Skeletal muscle tissue (tissue), 4 donors: ENCODE measurements around the gene TNIK. TPM values are rescaled to one million over a fixed set of nuclear protein-coding genes. Genes with fewer than 3 reads are reported as not detected.

Experiments
- H3K27ac ChIP-seq: one replicate; pipeline ENCODE4 v1.7.0; 2013; ENCODE audit warnings: mild to moderate bottlenecking, low read depth, low read length, inconsistent platforms
- H3K27me3 ChIP-seq, 3 donors: one replicate each; pipeline ENCODE4 v1.7.0; 2013; ENCODE audit warnings: low read length in 3 of 3; ENCODE audit not compliant: control insufficient read depth in 3 of 3, insufficient read depth in 3 of 3
- H3K36me3 ChIP-seq, 3 donors: one replicate each; pipeline ENCODE4 v1.7.0; 2013; ENCODE audit warnings: low read length in 3 of 3; ENCODE audit not compliant: control insufficient read depth in 3 of 3, insufficient read depth in 3 of 3
- H3K4me1 ChIP-seq, 3 donors: one replicate each; pipeline ENCODE4 v1.7.0; 2013; ENCODE audit warnings: low read length in 3 of 3, mild to moderate bottlenecking in 3 of 3; ENCODE audit not compliant: control insufficient read depth in 3 of 3, insufficient read depth in 3 of 3
- H3K4me3 ChIP-seq, 3 donors: one replicate each; pipeline ENCODE4 v1.7.0; 2013; ENCODE audit warnings: low read length in 3 of 3
- H3K9ac ChIP-seq, 3 donors: one replicate each; pipeline ENCODE4 v1.7.0; 2013; ENCODE audit warnings: low read length in 3 of 3, mild to moderate bottlenecking in 3 of 3, moderate library complexity in 2 of 3, low read depth in 1 of 3
- H3K9me3 ChIP-seq, 3 donors: one replicate each; pipeline ENCODE4 v1.7.0; 2013; ENCODE audit warnings: low read length in 3 of 3; ENCODE audit not compliant: control insufficient read depth in 3 of 3
- total RNA-seq: library from RNA; depleted of rRNA; stranded (reverse); fragments of >200 nt; gene quantifications from one replicate; pipeline ENCODE4 v1.2.3, GENCODE V29; 2014
- donor health status: Osteomylitis.

The TNIK gene
- total RNA-seq, 1 donor from 2014 or later: 31.3 TPM

GRCh38 chr3:171186383-171186782, 273.8 kb downstream of the TNIK start:
- H3K9ac ChIP-seq: no peak overlapping the region
- H3K9me3 ChIP-seq: no peaks in the 10 kb centered on the region
- no peak overlapping the region for H3K4me3 ChIP-seq
- no peaks in the 10 kb centered on the region for H3K36me3 ChIP-seq
- H3K27ac ChIP-seq: no peak overlapping the region
- peaks cover 0 to 16% (median 12%) of the 10 kb centered on the region in 3 donors for H3K4me1 ChIP-seq
- no peaks in the 10 kb centered on the region for H3K27me3 ChIP-seq

DNA sequence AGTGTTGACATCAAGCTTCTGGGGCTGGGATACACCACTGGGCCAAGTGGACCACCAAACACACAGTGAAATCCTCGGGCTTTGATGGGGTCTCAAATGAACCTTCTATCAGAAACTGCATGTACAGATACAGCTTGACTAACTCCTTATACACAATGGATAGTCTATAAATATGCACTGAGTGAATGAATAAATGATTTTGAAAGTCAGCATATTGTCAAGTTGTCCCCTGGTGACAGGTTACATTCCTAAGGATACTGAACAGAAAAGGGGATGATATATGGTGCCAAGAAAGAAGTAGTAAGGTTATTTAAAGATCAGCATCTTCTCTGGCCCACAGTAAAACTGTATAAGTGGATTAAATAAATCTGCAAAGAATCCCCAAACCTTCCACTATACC, 274.2 kb downstream of the TNIK start:
- no peaks in the 10 kb centered on the region for H3K9me3 ChIP-seq
- no peak overlapping the region for H3K27ac ChIP-seq
- no peaks in the 10 kb centered on the region for H3K36me3 ChIP-seq
- no peaks in the 10 kb centered on the region for H3K27me3 ChIP-seq
- H3K4me1 ChIP-seq: peaks cover 0 to 16% (median 12%) of the 10 kb centered on the region in 3 donors
- H3K9ac ChIP-seq: no peak overlapping the region
- no peak overlapping the region for H3K4me3 ChIP-seq

DNA sequence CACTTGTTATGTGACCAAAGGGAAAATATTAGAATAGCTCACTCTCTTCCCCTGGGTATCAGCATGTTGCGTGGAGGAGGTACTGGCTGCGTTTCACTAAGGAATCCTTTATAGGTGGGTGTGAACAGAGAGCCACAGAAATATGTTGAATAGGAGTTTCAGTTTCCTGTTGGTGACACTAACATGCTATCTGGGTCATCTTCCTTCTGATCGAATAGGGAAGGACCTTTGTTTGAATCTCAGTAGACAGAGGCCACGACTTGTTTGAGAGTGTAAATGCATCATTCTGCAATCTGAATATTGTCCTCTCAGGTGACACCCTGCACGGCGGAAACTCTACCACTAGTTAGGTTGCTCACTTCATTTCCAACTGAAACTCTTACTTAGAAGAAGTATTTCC, 275.8 kb downstream of the TNIK start:
- Histone ChIP-seq H3K27me3 (no peaks in the 10 kb centered on the region), H3K4me1 (peaks cover 0 to 16% (median 12%) of the 10 kb centered on the region in 3 donors), H3K9me3 (no peaks in the 10 kb centered on the region), H3K4me3 (no peak overlapping the region), H3K27ac (no peak overlapping the region), H3K9ac (no peak overlapping the region), H3K36me3 (no peaks in the 10 kb centered on the region)

- H3K4me3 ChIP-seq: no peak overlapping the region
- H3K27ac ChIP-seq: no peak overlapping the region
- no peaks in the 10 kb centered on the region for H3K27me3 ChIP-seq
- H3K4me1 ChIP-seq: peaks cover 0 to 16% (median 12%) of the 10 kb centered on the region in 3 donors
- no peaks in the 10 kb centered on the region for H3K9me3 ChIP-seq
- no peaks in the 10 kb centered on the region for H3K36me3 ChIP-seq
- no peak overlapping the region for H3K9ac ChIP-seq
Measured at GRCh38 chr3:171183042-171183441, 277.2 kb downstream of the TNIK start.

- Histone ChIP-seq H3K36me3 (no peaks in the 10 kb centered on the region), H3K4me1 (peaks cover 0 to 16% (median 12%) of the 10 kb centered on the region in 3 donors), H3K9me3 (no peaks in the 10 kb centered on the region), H3K27me3 (no peaks in the 10 kb centered on the region), H3K27ac (no peak overlapping the region), H3K9ac (no peak overlapping the region), H3K4me3 (no peak overlapping the region)
Measured at GRCh38 chr3:171181907-171182690, 278.1 kb downstream of the TNIK start.

DNA sequence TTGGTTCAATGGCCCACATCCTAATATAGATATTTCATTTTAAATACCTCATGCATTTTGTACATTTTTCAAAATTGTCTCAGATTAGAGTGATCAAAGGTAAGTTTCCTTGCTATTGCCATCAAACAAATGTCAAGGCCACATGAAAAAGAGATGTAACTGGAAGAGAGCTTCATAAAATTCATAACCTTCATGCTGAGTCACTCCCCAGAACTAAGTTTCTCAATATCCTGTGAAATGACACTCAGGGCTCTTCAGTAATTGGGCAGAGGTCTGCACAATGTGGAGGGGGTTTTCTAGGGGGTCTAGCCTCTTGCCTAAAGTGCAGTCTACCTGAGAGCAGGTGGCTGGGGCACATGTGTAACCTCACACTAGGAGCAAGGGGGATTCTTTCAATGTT, 281.5 kb downstream of the TNIK start:
- Histone ChIP-seq H3K27ac (no peak overlapping the region), H3K27me3 (no peaks in the 10 kb centered on the region)

DNA sequence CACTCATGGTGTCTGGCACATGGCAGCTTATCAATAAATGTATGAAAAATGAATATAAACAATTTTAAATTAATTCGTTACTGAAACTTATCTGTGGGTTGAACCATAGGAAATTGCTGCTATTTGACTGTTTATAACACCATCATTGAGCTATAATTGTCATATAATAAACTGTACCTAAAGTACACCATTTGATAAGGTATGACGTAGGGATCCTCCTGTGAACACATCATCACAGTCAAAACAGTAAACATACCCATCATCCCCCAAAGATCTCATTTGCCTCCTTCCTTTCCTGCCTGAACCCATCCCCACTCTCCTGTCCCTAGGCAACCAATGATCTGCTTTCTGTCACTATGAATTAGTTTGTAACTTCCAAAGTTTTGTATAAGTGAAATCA, 282.7 kb downstream of the TNIK start:
- Histone ChIP-seq H3K4me1 (peaks cover 14 to 24% (median 16%) of the 10 kb centered on the region in 3 donors), H3K4me3 (no peak overlapping the region), H3K9ac (no peak overlapping the region), H3K27ac (no peak overlapping the region), H3K9me3 (no peaks in the 10 kb centered on the region), H3K36me3 (no peaks in the 10 kb centered on the region), H3K27me3 (no peaks in the 10 kb centered on the region)

More for the DNA sequence above, 281.5 kb downstream of the TNIK start:
- Histone ChIP-seq H3K9me3 (no peaks in the 10 kb centered on the region), H3K36me3 (no peaks in the 10 kb centered on the region), H3K4me1 (peaks cover 14 to 20% (median 16%) of the 10 kb centered on the region in 3 donors), H3K4me3 (no peak overlapping the region), H3K9ac (no peak overlapping the region)

DNA sequence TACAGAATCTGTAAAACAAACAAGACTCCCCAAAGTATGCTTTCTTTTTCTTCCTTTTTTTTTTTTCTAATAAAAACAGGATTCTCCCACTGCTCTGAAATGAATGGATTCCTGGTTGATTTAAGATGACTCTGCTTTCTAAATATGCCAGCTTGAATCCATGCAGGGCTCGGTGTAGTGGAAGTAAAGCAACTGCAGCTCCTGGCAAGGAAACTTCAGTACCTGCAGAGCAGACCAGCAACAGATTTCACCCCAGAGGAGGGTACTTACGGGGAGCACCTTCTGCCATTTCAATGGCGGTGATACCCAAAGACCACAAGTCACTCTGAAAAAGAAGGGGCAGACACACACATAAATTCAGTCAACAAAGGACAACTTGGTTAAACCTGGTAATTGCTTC, 283.1 kb downstream of the TNIK start:
- no peak overlapping the region for H3K4me3 ChIP-seq
- no peaks in the 10 kb centered on the region for H3K36me3 ChIP-seq
- no peaks in the 10 kb centered on the region for H3K27me3 ChIP-seq
- peaks cover 14 to 24% (median 16%) of the 10 kb centered on the region in 3 donors for H3K4me1 ChIP-seq
- no peaks in the 10 kb centered on the region for H3K9me3 ChIP-seq
- no peak overlapping the region for H3K9ac ChIP-seq
- peak overlapping the region; percentile 76 for H3K27ac ChIP-seq

DNA sequence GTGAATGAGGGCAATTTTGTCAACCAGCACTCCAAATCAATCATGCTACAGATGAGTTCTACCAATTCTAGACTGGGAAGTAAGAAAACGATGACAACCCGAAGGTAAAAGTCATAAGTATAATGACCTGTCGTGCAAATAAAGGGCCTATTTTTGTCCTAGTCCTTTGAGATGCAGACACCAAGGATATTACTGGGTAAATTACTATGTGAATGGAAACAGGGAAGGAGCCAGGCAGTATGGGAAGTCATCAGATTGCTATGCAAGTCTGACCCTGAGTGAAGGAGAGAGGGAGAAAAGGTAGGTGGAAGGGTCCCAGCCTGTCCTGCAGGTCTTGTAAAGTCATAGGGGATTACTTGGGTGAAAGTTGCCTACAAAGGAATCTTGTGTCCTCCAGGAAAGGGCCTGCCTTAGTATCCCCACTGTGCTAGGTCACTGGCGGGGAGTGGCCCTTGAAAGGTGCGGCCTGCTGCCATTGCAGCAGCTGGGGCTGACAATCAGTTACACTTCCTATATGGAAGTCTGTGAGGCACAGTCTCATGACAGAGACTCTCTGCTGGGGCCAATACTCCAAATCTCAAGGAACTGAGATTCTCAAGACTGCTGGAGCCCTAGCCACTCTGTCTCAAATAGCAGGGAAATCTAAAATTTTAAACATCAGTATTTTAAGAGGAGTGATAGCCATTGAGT, 283.8 kb downstream of the TNIK start:
- Histone ChIP-seq H3K9ac (peak overlapping the region in 2 of 3 donors; percentile 9 to 34), H3K36me3 (peaks cover 0 to 4% (median 3%) of the 10 kb centered on the region in 3 donors), H3K27me3 (no peaks in the 10 kb centered on the region), H3K4me1 (peaks cover 14 to 24% (median 16%) of the 10 kb centered on the region in 3 donors), H3K9me3 (no peaks in the 10 kb centered on the region), H3K4me3 (peak overlapping the region in 2 of 3 donors; percentile 19 to 40), H3K27ac (peak overlapping the region; percentile 76)

DNA sequence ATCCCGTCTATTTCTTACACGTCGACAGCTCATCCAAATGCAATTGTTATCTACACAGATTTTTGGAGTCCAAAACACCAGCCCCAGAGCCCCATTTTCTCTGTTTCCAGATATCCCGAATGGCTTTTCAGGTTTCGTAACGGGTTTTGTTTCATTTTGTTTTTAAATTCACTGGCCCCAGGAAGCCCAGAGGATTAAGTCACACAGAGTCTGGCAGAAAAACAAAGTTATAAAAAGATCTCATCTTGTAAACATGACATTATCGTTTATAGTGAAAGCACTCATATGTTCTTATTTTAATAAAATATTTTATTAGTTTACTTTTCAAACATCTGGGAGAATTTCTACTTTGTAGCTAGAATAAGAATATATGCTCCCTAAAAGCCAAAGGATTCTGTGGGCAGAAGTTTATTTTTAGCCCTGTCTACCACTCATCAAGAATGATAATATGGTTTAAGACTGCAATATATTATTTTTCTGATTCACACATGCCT, 284.4 kb downstream of the TNIK start:
- peak overlapping the region; percentile 30 to 40 (median 34) for H3K4me3 ChIP-seq

More for the DNA sequence above, 284.4 kb downstream of the TNIK start:
- peak overlapping the region; percentile 76 for H3K27ac ChIP-seq
- H3K4me1 ChIP-seq: peaks cover 14 to 24% (median 16%) of the 10 kb centered on the region in 3 donors
- H3K9ac ChIP-seq: peak overlapping the region in 2 of 3 donors; percentile 34 to 63
- H3K27me3 ChIP-seq: no peaks in the 10 kb centered on the region
- H3K9me3 ChIP-seq: no peaks in the 10 kb centered on the region
- H3K36me3 ChIP-seq: peaks cover 0 to 4% (median 4%) of the 10 kb centered on the region in 3 donors
